ENCODE measurements around the gene CLCF1. TPM values are rescaled to one million over a fixed set of nuclear protein-coding genes. Genes with fewer than 3 reads are reported as not detected.
A peak's percentile ranks its signal among the peaks of the same experiment; 100 is the strongest.

Gene CLCF1
- total and polyA plus RNA-seq, 2 of the 13 experiments (the other 11 are each of a cell fraction or from before 2014, with no cell fraction given), result 0.49 to 0.78 TPM

DNA sequence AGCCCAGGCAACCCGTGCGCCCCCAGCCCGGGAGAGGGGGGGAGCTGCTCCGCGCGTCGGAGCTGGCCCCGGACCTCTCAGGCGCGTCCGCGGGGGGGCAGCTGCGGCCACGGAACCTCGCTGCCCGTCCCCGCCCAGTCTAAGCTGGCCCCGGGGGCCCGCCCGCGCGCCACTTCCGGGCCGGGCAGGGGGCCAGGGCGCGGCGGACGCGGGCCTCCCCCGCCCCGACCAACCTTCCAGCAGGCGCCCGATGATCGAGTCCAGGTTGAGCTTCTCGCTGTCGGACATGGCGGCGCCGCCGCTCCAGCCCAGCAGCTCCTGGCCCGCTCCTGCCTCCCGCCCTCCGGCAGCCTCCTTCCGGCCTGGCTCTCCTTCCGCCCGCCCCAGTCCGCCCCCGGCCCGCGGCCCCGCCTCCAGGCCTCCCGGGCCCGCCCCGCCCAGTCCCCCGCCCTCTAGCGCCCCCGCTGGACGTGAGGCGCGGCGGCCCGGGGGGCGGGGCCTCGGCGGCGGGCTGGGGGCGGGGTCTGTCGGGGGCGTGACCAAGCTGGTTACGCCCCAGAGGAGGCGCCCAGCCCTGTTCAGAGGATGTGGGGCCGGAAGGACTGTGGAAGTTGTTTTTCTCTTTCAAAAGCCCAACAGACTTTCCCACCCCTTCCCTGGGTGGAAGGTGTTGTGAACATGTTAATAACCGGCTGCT is 28.2 kb upstream of the CLCF1 start, which contains the start of gene PPP1CA (continued):
- TF ChIP-seq, protein P1, sequence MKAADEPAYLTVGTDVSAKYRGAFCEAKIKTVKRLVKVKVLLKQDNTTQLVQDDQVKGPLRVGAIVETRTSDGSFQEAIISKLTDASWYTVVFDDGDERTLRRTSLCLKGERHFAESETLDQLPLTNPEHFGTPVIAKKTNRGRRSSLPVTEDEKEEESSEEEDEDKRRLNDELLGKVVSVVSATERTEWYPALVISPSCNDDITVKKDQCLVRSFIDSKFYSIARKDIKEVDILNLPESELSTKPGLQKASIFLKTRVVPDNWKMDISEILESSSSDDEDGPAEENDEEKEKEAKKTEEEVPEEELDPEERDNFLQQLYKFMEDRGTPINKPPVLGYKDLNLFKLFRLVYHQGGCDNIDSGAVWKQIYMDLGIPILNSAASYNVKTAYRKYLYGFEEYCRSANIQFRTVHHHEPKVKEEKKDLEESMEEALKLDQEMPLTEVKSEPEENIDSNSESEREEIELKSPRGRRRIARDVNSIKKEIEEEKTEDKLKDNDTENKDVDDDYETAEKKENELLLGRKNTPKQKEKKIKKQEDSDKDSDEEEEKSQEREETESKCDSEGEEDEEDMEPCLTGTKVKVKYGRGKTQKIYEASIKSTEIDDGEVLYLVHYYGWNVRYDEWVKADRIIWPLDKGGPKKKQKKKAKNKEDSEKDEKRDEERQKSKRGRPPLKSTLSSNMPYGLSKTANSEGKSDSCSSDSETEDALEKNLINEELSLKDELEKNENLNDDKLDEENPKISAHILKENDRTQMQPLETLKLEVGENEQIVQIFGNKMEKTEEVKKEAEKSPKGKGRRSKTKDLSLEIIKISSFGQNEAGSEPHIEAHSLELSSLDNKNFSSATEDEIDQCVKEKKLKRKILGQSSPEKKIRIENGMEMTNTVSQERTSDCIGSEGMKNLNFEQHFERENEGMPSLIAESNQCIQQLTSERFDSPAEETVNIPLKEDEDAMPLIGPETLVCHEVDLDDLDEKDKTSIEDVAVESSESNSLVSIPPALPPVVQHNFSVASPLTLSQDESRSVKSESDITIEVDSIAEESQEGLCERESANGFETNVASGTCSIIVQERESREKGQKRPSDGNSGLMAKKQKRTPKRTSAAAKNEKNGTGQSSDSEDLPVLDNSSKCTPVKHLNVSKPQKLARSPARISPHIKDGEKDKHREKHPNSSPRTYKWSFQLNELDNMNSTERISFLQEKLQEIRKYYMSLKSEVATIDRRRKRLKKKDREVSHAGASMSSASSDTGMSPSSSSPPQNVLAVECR (CRISPR knock-in tag; IDR thresholded peaks at IDR 0.05; ENCODE audit: borderline replicate concordance), result peak; percentile 78; the same call in 1 of the 2 replicates
- TF ChIP-seq SRF (IDR thresholded peaks at IDR 0.05; ENCODE audit: low read depth, low read length), result no peak
- no peak for TF ChIP-seq ARHGAP35 (CRISPR knock-in tag; IDR thresholded peaks at IDR 0.05; ENCODE audit: borderline replicate concordance)
- no peak for TF ChIP-seq KMT2A (CRISPR knock-in tag; IDR thresholded peaks at IDR 0.05)
- TF ChIP-seq ZFAT (CRISPR knock-in tag; conservative IDR thresholded peaks at IDR 0.05), result no peak
- TF ChIP-seq TOPORS (CRISPR knock-in tag; IDR thresholded peaks at IDR 0.05), result no peak
- TF ChIP-seq ZFP1 (CRISPR knock-in tag; IDR thresholded peaks at IDR 0.05), result no peak
- TF ChIP-seq, protein P2, sequence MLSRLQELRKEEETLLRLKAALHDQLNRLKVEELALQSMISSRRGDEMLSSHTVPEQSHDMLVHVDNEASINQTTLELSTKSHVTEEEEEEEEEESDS (CRISPR knock-in tag; IDR thresholded peaks at IDR 0.05; ENCODE audit: borderline replicate concordance), result no peak
- no peak for TF ChIP-seq ZFP62 (CRISPR knock-in tag; IDR thresholded peaks at IDR 0.05)
- TF ChIP-seq ZBTB7A (CRISPR knock-in tag; IDR thresholded peaks at IDR 0.05), result no peak; the same call in 1 of the 2 replicates
- no peak for TF ChIP-seq ZNF263 (CRISPR knock-in tag; IDR thresholded peaks at IDR 0.05)
- TF ChIP-seq YEATS4 (CRISPR knock-in tag; IDR thresholded peaks at IDR 0.05; ENCODE audit: borderline replicate concordance), result peak; percentile 69; the same call in 1 of the 2 replicates
- TF ChIP-seq FOXO1 (CRISPR knock-in tag; IDR thresholded peaks at IDR 0.05), result peak; percentile 24; the same call in 1 of the 2 replicates
- no peak for TF ChIP-seq NFATC3 (CRISPR knock-in tag; IDR thresholded peaks at IDR 0.05)
- TF ChIP-seq, protein P3, sequence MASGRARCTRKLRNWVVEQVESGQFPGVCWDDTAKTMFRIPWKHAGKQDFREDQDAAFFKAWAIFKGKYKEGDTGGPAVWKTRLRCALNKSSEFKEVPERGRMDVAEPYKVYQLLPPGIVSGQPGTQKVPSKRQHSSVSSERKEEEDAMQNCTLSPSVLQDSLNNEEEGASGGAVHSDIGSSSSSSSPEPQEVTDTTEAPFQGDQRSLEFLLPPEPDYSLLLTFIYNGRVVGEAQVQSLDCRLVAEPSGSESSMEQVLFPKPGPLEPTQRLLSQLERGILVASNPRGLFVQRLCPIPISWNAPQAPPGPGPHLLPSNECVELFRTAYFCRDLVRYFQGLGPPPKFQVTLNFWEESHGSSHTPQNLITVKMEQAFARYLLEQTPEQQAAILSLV (CRISPR knock-in tag; IDR thresholded peaks at IDR 0.05; ENCODE audit: borderline replicate concordance), result peak; percentile 15; the same call in 1 of the 2 replicates
- TF ChIP-seq JDP2 (CRISPR knock-in tag; IDR thresholded peaks at IDR 0.05; ENCODE audit: borderline replicate concordance), result no peak
- TF ChIP-seq REXO4 (CRISPR knock-in tag; IDR thresholded peaks at IDR 0.05; ENCODE audit: borderline replicate concordance), result no peak
- TF ChIP-seq ZMAT3 (CRISPR knock-in tag; conservative IDR thresholded peaks at IDR 0.05), result no peak
- TF ChIP-seq EED (CRISPR knock-in tag; IDR thresholded peaks at IDR 0.05), result 0 out of 2 replicates have a peak, but pooled peaks have one; percentile 8
- TF ChIP-seq RFX3 (CRISPR knock-in tag; IDR thresholded peaks at IDR 0.05), result no peak
- no peak for TF ChIP-seq MYNN (CRISPR knock-in tag; IDR thresholded peaks at IDR 0.05; ENCODE audit: low read depth)
- TF ChIP-seq, protein P4, sequence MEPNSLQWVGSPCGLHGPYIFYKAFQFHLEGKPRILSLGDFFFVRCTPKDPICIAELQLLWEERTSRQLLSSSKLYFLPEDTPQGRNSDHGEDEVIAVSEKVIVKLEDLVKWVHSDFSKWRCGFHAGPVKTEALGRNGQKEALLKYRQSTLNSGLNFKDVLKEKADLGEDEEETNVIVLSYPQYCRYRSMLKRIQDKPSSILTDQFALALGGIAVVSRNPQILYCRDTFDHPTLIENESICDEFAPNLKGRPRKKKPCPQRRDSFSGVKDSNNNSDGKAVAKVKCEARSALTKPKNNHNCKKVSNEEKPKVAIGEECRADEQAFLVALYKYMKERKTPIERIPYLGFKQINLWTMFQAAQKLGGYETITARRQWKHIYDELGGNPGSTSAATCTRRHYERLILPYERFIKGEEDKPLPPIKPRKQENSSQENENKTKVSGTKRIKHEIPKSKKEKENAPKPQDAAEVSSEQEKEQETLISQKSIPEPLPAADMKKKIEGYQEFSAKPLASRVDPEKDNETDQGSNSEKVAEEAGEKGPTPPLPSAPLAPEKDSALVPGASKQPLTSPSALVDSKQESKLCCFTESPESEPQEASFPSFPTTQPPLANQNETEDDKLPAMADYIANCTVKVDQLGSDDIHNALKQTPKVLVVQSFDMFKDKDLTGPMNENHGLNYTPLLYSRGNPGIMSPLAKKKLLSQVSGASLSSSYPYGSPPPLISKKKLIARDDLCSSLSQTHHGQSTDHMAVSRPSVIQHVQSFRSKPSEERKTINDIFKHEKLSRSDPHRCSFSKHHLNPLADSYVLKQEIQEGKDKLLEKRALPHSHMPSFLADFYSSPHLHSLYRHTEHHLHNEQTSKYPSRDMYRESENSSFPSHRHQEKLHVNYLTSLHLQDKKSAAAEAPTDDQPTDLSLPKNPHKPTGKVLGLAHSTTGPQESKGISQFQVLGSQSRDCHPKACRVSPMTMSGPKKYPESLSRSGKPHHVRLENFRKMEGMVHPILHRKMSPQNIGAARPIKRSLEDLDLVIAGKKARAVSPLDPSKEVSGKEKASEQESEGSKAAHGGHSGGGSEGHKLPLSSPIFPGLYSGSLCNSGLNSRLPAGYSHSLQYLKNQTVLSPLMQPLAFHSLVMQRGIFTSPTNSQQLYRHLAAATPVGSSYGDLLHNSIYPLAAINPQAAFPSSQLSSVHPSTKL (CRISPR knock-in tag; IDR thresholded peaks at IDR 0.05), result 0 out of 2 replicates have a peak, but pooled peaks have one; percentile 1

Data from HepG2 (cell line).